NCI-H1694 treated with DMSO at 0.1 percent for 48 hours (cell line): Measurements from ENCODE around the gene HAL.

Experiments used
- DNase-seq: peaks from one replicate; lab custom pipeline; 2025; lab: John Stamatoyannopoulos, UW

HAL gene

GRCh38 chr12:96007729-96008128 is 11.6 kb upstream of the HAL start:
- DNase-seq = no peak

- no peak for DNase-seq
These were observed 10.6 kb upstream of the HAL start for GRCh38 chr12:96006727-96007126.

GRCh38 chr12:96000858-96001257 is 4.7 kb upstream of the HAL start:
- DNase-seq = no peak

- DNase-seq = no peak
These were observed 3.3 kb upstream of the HAL start for GRCh38 chr12:95999484-95999883.

- peak; percentile 46 for DNase-seq
These were observed 2.6 kb upstream of the HAL start for GRCh38 chr12:95998611-95999286.

- no peak for DNase-seq
These were observed 1.9 kb upstream of the HAL start for GRCh38 chr12:95997911-95998510.

- no peak for DNase-seq
These were observed 1.1 kb upstream of the HAL start for GRCh38 chr12:95997276-95997675.

- DNase-seq = no peak
These were observed 709 bp downstream of the HAL start for GRCh38 chr12:95995238-95996031.

- no peak for DNase-seq
These were observed 1.7 kb downstream of the HAL start for GRCh38 chr12:95994476-95994875.

GRCh38 chr12:95993907-95994306 is 2.2 kb downstream of the HAL start:
- DNase-seq = no peak

GRCh38 chr12:95990136-95990535 is 6.0 kb downstream of the HAL start:
- no peak for DNase-seq

GRCh38 chr12:95989504-95990123 is 6.5 kb downstream of the HAL start:
- DNase-seq = no peak

- DNase-seq = no peak
These were observed 7.5 kb downstream of the HAL start for GRCh38 chr12:95988506-95989275.

GRCh38 chr12:95986635-95987570 is 9.2 kb downstream of the HAL start:
- DNase-seq = no peak

- no peak for DNase-seq
These were observed 11.5 kb downstream of the HAL start for GRCh38 chr12:95984682-95985081.

GRCh38 chr12:95982602-95983001 is 13.5 kb downstream of the HAL start:
- DNase-seq = no peak

GRCh38 chr12:95980437-95980836 is 15.7 kb downstream of the HAL start:
- no peak for DNase-seq

- DNase-seq = no peak
These were observed 17.4 kb downstream of the HAL start for GRCh38 chr12:95978774-95979173.

- DNase-seq = no peak
These were observed 17.8 kb downstream of the HAL start for GRCh38 chr12:95978351-95978750.

- no peak for DNase-seq
These were observed 18.3 kb downstream of the HAL start for GRCh38 chr12:95977764-95978305.

GRCh38 chr12:95976416-95976832 is 19.7 kb downstream of the HAL start:
- no peak for DNase-seq
